GM12878 (cell line): ENCODE measurements around the gene ZNF335. TPM values are rescaled to one million over a fixed set of nuclear protein-coding genes. Genes with fewer than 3 reads are reported as not detected.

Source experiments
- ATF3 ChIP-seq: IDR thresholded peaks from 2 replicates; pipeline ENCODE4 v1.6.1; 2011; ENCODE audit warnings: low read depth, mild to moderate bottlenecking, low read length, moderate library complexity, borderline replicate concordance; ENCODE audit errors: extremely low read depth
- ATF7 ChIP-seq: fragments of 450-650 bp; IDR thresholded peaks from 2 replicates; pipeline ENCODE4 v1.6.1; 2016; ENCODE audit warnings: low read depth, mild to moderate bottlenecking
- BACH1 ChIP-seq: fragments of 450-650 bp; IDR thresholded peaks from 2 replicates; pipeline ENCODE4 v1.6.1; 2017; ENCODE audit warnings: mild to moderate bottlenecking, borderline replicate concordance
- CREB1 ChIP-seq: IDR thresholded peaks from 2 replicates; pipeline ENCODE4 v1.6.1; 2012; ENCODE audit warnings: low read depth, mild to moderate bottlenecking, inconsistent platforms
- EGR1 ChIP-seq, 2 experiments: IDR thresholded peaks; 1 replicate in 1 of 2; 2 replicates in 1 of 2; pipeline ENCODE4 v1.6.1; 2011 to 2012; ENCODE audit warnings: low read depth in 2 of 2, low read length in 2 of 2, borderline replicate concordance in 1 of 2, mild to moderate bottlenecking in 1 of 2, moderate library complexity in 1 of 2
- HCFC1 ChIP-seq: fragments of 150-350 bp; IDR thresholded peaks from 2 replicates; pipeline ENCODE4 v1.6.1; 2014; ENCODE audit warnings: low read length
- IKZF1 ChIP-seq: fragments of 450-650 bp; conservative IDR thresholded peaks from 2 replicates; pipeline ENCODE4 v1.6.1; 2017; ENCODE audit warnings: antibody characterized with exemption, mild to moderate bottlenecking
- SUZ12 ChIP-seq: fragments of 200-600 bp; sonication (generic); IDR thresholded peaks from one replicate; pipeline ENCODE4 v1.6.1; 2018; ENCODE audit warnings: antibody characterized with exemption, mild to moderate bottlenecking; ENCODE audit not compliant: unreplicated experiment
- TBL1XR1 ChIP-seq: IDR thresholded peaks from 2 replicates; pipeline ENCODE4 v1.6.1; 2012; ENCODE audit warnings: low read depth, low read length, improper control_type of control experiment
- YY1 ChIP-seq: IDR thresholded peaks from 2 replicates; pipeline ENCODE4 v1.6.1; 2011; ENCODE audit warnings: low read depth, mild to moderate bottlenecking, low read length
- ZBTB33 ChIP-seq: fragments of 450-650 bp; IDR thresholded peaks from 2 replicates; pipeline ENCODE4 v1.6.1; 2017; ENCODE audit warnings: mild to moderate bottlenecking
- polyA plus RNA-seq, 11 experiments: library from polyadenylated mRNA; depleted of rRNA in 4 of 11; unstranded in 6 of 11; stranded (reverse) in 5 of 11; fragments of >200 nt; fragmentation: Nextera tagmentation in 4 of 11; fragmentation: Illumina TruSeq in 1 of 11; extraction: Ambion mirVana in 4 of 11; extraction: Trizol in 1 of 11; gene quantifications; 1 replicate in 1 of 11; 2 replicates in 10 of 11; pipeline versions ENCODE4 v1.2.1 to v1.2.3, GENCODE V29; 2011 to 2016; ENCODE audit warnings: inconsistent platforms in 2 of 11, missing spikeins in 2 of 11, low read depth in 1 of 11
- total RNA-seq, 4 experiments: library from RNA; depleted of rRNA in 3 of 4; stranded (reverse); fragments of >200 nt in 3 of 4; fragmentation: Illumina TruSeq in 1 of 4; extraction: Trizol in 1 of 4; gene quantifications; 2 replicates each; pipeline versions ENCODE4 v1.2.1 to v1.2.3, GENCODE V29; 2013 to 2021
- TF ChIP-seq, protein P1 (sequence below): fragments of 450-650 bp; IDR thresholded peaks from 2 replicates; pipeline ENCODE4 v1.6.1; 2016; ENCODE audit warnings: mild to moderate bottlenecking
- TF ChIP-seq, protein P2 (sequence below): fragments of 150-350 bp; IDR thresholded peaks from 2 replicates; pipeline ENCODE4 v1.6.1; 2016; ENCODE audit warnings: low read depth, low read length
- TF ChIP-seq, protein P3 (sequence below): fragments of 450-650 bp; IDR thresholded peaks from 2 replicates; pipeline ENCODE4 v1.6.1; 2016; ENCODE audit warnings: mild to moderate bottlenecking, moderate library complexity, borderline replicate concordance

Gene ZNF335
- total and polyA plus RNA-seq, 10 of the 15 experiments (the other 5 are each of a cell fraction or from before 2014, with no cell fraction given): 0.74 to 30.1 (median 14.5) TPM

DNA sequence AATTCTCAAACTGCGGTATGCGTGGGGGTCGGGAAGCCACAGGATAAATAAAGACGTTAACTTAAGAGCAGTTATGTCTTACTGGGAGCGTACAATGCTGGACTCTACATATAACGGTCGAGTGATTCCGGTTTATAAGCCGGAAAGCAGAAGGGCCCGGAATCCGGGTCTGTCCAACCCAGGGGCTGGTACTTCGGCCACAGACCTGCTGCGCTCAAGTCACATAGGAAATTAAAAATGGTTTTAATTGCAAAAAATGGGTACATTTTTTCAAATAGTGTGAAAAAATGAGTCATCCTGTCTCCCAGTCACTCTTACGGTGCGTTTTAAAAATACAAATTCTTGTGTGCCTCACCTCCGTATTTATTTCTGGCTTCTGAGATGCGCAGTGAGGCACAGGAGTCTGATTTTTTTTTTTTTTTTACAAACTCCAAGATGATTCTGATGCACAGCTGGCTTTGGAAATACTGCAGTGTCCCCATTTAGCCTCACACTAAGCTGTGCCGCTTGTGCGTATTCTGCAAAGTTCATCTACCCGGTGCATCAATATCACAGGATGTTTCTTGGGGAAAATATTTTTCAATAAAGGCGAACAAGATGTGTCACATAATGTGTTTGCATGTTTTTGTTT is 36.5 kb downstream of the ZNF335 start (continued):
- TF ChIP-seq ZBTB33 (no peak), EGR1 (IDR thresholded peaks at IDR 0.05; ENCODE audit: borderline replicate concordance in 1 of 2, low read depth in 2 of 2, low read length in 2 of 2) (no peak), IKZF1 (no peak), SUZ12 (no peak), YY1 (no peak), TBL1XR1 (no peak), ATF3 (no peak), HCFC1 (no peak), ATF7 (peak; percentile 45; the same call in 1 of the 2 replicates), CREB1 (no peak), BACH1 (no peak)
- TF ChIP-seq, protein P1, sequence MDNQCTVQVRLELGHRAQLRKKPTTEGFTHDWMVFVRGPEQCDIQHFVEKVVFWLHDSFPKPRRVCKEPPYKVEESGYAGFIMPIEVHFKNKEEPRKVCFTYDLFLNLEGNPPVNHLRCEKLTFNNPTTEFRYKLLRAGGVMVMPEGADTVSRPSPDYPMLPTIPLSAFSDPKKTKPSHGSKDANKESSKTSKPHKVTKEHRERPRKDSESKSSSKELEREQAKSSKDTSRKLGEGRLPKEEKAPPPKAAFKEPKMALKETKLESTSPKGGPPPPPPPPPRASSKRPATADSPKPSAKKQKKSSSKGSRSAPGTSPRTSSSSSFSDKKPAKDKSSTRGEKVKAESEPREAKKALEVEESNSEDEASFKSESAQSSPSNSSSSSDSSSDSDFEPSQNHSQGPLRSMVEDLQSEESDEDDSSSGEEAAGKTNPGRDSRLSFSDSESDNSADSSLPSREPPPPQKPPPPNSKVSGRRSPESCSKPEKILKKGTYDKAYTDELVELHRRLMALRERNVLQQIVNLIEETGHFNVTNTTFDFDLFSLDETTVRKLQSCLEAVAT: peak; percentile 91; the same call in 1 of the 2 replicates
- TF ChIP-seq, protein P2, sequence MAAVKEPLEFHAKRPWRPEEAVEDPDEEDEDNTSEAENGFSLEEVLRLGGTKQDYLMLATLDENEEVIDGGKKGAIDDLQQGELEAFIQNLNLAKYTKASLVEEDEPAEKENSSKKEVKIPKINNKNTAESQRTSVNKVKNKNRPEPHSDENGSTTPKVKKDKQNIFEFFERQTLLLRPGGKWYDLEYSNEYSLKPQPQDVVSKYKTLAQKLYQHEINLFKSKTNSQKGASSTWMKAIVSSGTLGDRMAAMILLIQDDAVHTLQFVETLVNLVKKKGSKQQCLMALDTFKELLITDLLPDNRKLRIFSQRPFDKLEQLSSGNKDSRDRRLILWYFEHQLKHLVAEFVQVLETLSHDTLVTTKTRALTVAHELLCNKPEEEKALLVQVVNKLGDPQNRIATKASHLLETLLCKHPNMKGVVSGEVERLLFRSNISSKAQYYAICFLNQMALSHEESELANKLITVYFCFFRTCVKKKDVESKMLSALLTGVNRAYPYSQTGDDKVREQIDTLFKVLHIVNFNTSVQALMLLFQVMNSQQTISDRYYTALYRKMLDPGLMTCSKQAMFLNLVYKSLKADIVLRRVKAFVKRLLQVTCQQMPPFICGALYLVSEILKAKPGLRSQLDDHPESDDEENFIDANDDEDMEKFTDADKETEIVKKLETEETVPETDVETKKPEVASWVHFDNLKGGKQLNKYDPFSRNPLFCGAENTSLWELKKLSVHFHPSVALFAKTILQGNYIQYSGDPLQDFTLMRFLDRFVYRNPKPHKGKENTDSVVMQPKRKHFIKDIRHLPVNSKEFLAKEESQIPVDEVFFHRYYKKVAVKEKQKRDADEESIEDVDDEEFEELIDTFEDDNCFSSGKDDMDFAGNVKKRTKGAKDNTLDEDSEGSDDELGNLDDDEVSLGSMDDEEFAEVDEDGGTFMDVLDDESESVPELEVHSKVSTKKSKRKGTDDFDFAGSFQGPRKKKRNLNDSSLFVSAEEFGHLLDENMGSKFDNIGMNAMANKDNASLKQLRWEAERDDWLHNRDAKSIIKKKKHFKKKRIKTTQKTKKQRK: no peak
- TF ChIP-seq, protein P3, sequence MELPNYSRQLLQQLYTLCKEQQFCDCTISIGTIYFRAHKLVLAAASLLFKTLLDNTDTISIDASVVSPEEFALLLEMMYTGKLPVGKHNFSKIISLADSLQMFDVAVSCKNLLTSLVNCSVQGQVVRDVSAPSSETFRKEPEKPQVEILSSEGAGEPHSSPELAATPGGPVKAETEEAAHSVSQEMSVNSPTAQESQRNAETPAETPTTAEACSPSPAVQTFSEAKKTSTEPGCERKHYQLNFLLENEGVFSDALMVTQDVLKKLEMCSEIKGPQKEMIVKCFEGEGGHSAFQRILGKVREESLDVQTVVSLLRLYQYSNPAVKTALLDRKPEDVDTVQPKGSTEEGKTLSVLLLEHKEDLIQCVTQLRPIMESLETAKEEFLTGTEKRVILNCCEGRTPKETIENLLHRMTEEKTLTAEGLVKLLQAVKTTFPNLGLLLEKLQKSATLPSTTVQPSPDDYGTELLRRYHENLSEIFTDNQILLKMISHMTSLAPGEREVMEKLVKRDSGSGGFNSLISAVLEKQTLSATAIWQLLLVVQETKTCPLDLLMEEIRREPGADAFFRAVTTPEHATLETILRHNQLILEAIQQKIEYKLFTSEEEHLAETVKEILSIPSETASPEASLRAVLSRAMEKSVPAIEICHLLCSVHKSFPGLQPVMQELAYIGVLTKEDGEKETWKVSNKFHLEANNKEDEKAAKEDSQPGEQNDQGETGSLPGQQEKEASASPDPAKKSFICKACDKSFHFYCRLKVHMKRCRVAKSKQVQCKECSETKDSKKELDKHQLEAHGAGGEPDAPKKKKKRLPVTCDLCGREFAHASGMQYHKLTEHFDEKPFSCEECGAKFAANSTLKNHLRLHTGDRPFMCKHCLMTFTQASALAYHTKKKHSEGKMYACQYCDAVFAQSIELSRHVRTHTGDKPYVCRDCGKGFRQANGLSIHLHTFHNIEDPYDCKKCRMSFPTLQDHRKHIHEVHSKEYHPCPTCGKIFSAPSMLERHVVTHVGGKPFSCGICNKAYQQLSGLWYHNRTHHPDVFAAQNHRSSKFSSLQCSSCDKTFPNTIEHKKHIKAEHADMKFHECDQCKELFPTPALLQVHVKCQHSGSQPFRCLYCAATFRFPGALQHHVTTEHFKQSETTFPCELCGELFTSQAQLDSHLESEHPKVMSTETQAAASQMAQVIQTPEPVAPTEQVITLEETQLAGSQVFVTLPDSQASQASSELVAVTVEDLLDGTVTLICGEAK: peak; percentile 57; the same call in 1 of the 2 replicates
